Parathyroid adenoma (tissue), 2 donors: ENCODE data around the gene PKP1.

Source experiments
- H2AFZ ChIP-seq: fragments of 300-600 bp; sonication (generic); one replicate; pipeline ENCODE4 v1.7.0; 2017; ENCODE audit warnings: antibody characterized with exemption, mild to moderate bottlenecking
- H3K27ac ChIP-seq: fragments of 300-600 bp; sonication (generic); one replicate; pipeline ENCODE4 v1.7.0; 2017
- H3K27me3 ChIP-seq: fragments of 300-600 bp; sonication (generic); one replicate; pipeline ENCODE4 v1.7.0; 2017; ENCODE audit warnings: low read length; ENCODE audit not compliant: control insufficient read depth, insufficient read depth
- H3K36me3 ChIP-seq: fragments of 300-600 bp; sonication (generic); one replicate; pipeline ENCODE4 v1.7.0; 2017; ENCODE audit warnings: low read length; ENCODE audit not compliant: control insufficient read depth, insufficient read depth
- H3K4me1 ChIP-seq: fragments of 300-600 bp; sonication (generic); one replicate; pipeline ENCODE4 v1.7.0; 2017; ENCODE audit warnings: control low read depth
- H3K4me2 ChIP-seq: fragments of 300-600 bp; sonication (generic); one replicate; pipeline ENCODE4 v1.7.0; 2017; ENCODE audit warnings: low read length
- H3K4me3 ChIP-seq: fragments of 300-600 bp; sonication (generic); one replicate; pipeline ENCODE4 v1.7.0; 2017; ENCODE audit warnings: low read depth, low read length
- H3K79me2 ChIP-seq: fragments of 300-600 bp; sonication (generic); one replicate; pipeline ENCODE4 v1.7.0; 2017; ENCODE audit warnings: control low read depth
- H3K9ac ChIP-seq: fragments of 300-600 bp; sonication (generic); one replicate; pipeline ENCODE4 v1.7.0; 2017; ENCODE audit warnings: mild to moderate bottlenecking
- H3K9me3 ChIP-seq: fragments of 300-600 bp; sonication (generic); one replicate; pipeline ENCODE4 v1.7.0; 2017; ENCODE audit warnings: low read length; ENCODE audit not compliant: control insufficient read depth
- CTCF ChIP-seq: fragments of 300-600 bp; sonication (generic); IDR thresholded peaks from one replicate; pipeline ENCODE4 v1.7.0; 2017; ENCODE audit warnings: antibody characterized with exemption, mild to moderate bottlenecking
- donor health status: primary hyperparathyroidism.

Gene PKP1

GRCh38 chr1:201307760-201308499 is 24.6 kb downstream of the PKP1 start:
- H3K27me3 ChIP-seq, result no peaks in the 10 kb centered on the region
- H2AFZ ChIP-seq, result no peak overlapping the region
- no peaks in the 10 kb centered on the region for H3K79me2 ChIP-seq
- H3K36me3 ChIP-seq, result no peaks in the 10 kb centered on the region
- no peak overlapping the region for H3K4me3 ChIP-seq
- H3K4me2 ChIP-seq, result no peak overlapping the region
- no peak overlapping the region for H3K9ac ChIP-seq
- no peak overlapping the region for H3K27ac ChIP-seq
- no peaks in the 10 kb centered on the region for H3K9me3 ChIP-seq
- TF ChIP-seq CTCF, result no peak
- no peaks in the 10 kb centered on the region for H3K4me1 ChIP-seq

GRCh38 chr1:201309416-201309815 is 26.1 kb downstream of the PKP1 start:
- Histone ChIP-seq H3K4me1 (no peaks in the 10 kb centered on the region), H3K27ac (no peak overlapping the region), H3K4me3 (no peak overlapping the region)

GRCh38 chr1:201310251-201310985 is 27.1 kb downstream of the PKP1 start:
- Histone ChIP-seq H2AFZ (no peak overlapping the region), H3K36me3 (no peaks in the 10 kb centered on the region), H3K9me3 (no peaks in the 10 kb centered on the region), H3K4me3 (no peak overlapping the region), H3K27me3 (no peaks in the 10 kb centered on the region), H3K9ac (no peak overlapping the region), H3K79me2 (no peaks in the 10 kb centered on the region), H3K4me1 (no peaks in the 10 kb centered on the region), H3K27ac (no peak overlapping the region), H3K4me2 (no peak overlapping the region)
- no peak for TF ChIP-seq CTCF

More at GRCh38 chr1:201309416-201309815, 26.1 kb downstream of the PKP1 start:
- Histone ChIP-seq H3K4me2 (no peak overlapping the region), H3K9ac (no peak overlapping the region), H3K27me3 (no peaks in the 10 kb centered on the region), H3K36me3 (no peaks in the 10 kb centered on the region), H3K79me2 (no peaks in the 10 kb centered on the region), H3K9me3 (no peaks in the 10 kb centered on the region), H2AFZ (no peak overlapping the region)
- TF ChIP-seq CTCF, result peak; percentile 50

- Histone ChIP-seq H3K79me2 (no peaks in the 10 kb centered on the region), H3K27ac (no peak overlapping the region), H3K4me2 (no peak overlapping the region), H3K4me1 (no peaks in the 10 kb centered on the region), H3K36me3 (no peaks in the 10 kb centered on the region), H3K27me3 (no peaks in the 10 kb centered on the region), H2AFZ (no peak overlapping the region), H3K4me3 (no peak overlapping the region), H3K9ac (no peak overlapping the region), H3K9me3 (no peaks in the 10 kb centered on the region)
- TF ChIP-seq CTCF, result no peak
These were observed 27.7 kb downstream of the PKP1 start for GRCh38 chr1:201310986-201311355.
